HG03432 (cell line): ENCODE data around the gene IFI27.

Experiments
- ATAC-seq: cut with Tn5 transposase; IDR thresholded peaks from one replicate; pipeline ENCODE4 v1.9.1; 2021; ENCODE audit warnings: mild to moderate bottlenecking, moderate library complexity; ENCODE audit not compliant: unreplicated experiment

The IFI27 gene

DNA sequence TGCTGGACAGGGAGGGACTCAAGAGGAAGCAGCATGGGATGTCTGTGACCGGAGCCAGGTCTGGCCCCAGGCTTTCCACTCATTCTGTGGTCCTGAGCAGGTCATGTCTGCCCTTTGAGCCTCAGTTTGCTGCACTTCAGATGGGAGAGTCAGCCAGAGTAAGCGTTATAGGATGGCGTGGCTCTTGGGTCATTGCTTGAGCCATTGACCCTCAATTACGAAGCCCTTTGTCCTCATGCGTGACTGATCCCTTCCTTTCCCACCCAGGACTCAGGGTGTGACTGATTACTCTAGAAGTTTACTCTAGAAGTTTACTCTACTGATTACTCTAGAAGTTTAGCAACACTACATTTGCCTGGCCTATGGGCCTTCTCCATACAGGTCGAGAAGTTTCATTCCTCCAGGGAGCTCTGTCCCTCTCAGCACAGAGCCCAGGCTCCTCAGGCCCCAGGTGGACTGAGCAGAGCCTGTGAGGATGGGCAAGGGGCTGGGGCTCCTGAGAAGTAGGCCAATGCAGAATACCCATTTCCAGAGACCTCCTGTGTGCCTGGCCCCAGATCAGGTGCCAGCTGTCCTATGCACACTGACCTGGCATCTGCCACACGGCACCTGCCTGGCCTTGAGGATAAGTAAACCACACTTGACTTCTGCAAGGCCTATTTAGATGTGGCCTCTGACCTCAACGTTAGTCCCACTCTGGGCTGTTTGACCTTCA lies 7.6 kb upstream of the IFI27 start:
- no peak for ATAC-seq

DNA sequence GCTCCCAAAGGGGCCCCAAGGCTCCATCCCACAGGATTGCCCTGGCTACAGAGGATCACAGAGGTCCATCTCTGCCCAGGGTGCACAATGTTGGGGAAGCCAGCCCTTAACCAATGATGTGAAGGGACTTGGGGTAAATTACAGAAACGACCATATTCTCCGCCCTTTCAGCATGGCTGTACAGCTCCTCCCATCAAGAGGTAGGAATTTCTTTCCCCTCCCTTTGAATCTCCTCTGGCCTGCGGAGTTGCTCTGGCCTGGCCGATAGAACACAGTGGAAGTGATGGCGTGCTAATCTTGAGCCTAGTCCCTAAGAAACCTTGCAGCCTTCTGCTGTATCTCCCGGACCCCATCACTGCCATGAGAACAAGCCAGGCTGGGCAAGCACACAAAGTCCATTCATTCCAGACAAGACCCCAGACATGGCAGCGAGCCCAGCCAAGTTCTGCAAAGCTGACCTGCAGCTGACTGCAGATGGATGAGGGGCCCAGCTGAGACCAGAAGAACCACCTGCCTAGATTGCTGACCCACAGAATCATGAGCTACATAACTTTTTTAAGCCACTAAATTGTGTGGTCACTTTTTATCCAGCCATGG lies 6.9 kb upstream of the IFI27 start:
- no peak for ATAC-seq

DNA sequence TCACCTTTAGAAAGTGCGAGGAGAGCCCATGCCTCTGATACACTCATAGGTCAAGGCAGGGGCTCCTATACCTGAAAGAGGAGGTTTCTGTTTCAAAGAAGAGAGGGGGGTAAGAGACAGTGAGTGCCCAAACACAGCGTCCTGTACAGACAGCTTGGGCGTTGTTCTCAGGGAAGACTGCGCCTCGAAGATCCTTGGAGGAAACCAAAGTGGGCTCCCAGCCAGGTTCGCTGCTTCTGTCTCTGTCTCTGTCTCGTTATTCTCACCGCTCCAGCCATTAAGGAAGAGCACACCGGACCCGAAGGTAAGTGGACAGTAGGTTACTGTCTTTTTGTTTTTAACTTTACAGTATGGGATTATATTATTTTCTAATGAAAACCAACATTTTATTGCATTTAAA lies 5.8 kb upstream of the IFI27 start:
- ATAC-seq = no peak

DNA sequence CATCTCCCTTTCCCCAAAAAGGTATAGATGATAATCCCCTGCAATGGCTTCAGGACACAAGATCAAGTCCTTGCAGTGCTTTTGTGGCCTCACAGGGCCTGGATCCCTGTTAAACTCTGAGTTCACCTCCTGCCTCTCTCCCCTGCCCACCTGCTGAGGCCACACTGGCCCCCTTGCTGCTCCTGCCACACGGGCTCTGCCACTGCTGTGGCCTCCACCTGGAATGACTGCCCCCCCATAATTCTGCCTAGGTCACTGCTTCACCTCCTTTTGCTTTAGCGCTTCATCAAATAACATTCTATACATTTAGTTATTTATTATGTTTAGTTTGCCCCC lies 653 bp upstream of the IFI27 start:
- no peak for ATAC-seq

DNA sequence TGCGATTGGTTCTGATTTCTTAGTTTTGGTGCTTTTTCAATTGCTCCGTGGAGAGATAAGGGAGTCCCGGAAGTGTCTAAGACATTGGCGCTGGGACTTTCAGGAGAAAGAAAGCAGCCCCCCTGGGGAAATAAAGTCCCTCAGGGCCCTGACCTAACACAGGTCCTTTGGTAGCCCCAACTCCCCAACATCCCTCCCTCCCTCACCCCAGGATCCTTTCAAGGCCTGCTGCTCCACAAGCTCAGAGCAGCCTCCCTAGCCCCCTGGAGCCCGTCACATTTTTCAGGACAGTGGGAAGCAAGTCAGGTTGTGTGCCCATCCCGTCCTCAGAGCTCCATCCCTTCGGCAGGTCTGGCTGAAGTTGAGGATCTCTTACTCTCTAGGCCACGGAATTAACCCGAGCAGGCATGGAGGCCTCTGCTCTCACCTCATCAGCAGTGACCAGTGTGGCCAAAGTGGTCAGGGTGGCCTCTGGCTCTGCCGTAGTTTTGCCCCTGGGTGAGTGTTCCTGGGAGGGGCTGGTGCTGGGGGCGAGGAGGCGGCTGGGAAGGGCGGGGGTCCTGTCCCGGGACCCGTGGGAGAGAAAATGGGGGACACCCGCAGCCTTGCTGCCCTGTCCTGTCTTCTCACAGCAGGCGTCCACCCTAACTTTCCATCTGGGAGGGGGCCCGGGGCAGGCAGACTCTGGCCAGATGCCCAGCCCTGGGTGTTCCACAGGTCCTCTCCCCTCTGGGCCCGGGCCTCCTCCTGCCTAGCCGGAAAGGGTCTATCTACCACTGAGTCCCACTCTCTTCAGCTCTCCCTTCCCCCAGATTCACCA lies 950 bp downstream of the IFI27 start:
- ATAC-seq = no peak

DNA sequence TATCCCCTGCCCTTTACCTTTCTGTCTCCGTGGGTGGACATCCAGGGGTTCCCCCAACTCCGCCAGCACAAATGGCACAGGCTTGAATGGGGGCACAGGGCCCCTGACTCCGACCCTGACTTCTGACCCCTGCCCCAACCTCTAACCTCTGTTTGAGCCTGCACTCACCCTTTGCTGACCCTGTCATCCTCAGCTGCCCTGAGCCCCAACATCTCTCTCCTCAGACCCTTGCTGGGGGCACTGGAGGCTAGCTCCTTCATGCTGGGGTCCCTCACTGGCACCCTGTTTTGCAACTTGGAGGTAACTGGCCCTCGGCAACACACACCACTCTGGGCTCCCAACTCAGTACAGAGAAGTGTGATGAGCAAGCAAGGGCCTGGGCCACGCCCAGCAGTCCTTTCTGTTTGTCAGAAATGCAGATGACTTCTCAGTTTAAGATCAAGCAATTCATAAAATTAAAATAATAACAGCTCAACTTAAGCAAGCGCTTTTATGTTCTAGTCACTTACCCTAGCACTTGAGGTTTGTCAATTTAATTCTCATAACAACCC lies 2.1 kb downstream of the IFI27 start:
- no peak for ATAC-seq

DNA sequence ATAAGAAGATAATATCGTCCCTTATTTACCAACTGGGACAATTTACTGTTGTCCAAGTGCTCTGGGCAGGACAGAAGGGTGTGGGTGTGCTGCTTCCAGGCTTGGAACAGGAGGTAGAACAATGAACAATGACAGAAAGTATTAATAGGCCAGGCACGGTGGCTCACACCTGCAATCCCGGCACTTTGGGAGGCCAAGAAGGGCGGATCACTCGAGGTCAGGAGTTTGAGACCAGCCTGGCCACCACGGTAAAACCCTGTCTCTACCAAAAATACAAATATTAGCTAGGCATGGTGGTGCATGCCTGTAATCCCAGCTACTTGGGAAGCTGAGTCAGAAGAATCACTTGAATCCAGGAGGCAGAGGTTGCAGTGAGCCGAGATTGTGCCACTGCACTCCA lies 2.5 kb downstream of the IFI27 start:
- ATAC-seq = no peak

DNA sequence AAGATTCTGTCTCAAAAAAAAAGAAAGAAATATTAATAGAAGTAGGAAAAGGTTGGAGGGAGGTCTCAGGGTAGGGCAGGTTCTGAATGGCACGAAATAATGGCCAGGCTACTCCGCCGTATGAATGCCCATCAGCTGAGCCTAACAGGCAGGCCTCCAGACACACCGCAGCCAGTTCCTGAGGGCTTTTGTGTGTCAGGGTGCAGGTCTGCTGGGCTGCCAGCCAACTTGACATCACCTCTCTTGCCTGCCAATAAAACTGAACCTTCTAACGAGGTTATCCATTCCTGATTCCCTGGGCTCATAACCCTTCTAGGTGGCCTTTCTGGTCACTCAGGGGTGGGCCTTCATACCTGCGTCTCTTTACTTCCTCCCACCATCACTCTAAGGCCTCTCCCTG lies 3.0 kb downstream of the IFI27 start:
- ATAC-seq = no peak

DNA sequence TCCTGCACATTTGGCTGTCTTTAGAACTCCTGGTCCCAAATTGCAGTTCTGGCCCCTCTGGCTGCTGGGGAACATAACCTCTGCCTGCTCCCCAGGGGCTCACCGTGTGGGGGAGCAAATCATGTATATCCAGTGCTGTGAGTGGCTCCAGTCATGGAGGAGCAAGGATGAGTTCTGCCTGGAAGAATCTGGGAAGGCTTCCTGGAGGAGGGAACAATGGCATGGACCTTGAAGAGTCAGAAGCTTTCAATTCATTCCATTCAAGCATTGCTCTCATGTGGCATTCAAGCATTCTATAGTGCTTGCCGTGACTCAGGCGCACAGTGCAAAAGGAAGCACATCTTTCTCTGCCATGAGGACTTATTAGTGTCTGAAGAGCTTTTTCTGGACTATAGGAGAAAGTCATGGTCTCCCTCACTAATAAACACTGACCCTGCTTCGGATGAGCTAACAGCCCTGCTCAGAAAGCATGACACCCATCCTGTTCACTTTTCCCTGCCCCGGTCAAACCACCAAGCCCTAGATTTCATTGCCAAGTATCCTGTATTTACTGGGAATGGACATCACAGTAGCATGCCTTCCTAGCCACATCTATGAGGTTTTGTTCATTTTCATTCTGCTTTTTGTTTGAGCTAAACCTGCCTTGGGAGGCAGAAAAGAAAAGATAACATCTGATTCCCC lies 3.5 kb downstream of the IFI27 start:
- no peak for ATAC-seq

DNA sequence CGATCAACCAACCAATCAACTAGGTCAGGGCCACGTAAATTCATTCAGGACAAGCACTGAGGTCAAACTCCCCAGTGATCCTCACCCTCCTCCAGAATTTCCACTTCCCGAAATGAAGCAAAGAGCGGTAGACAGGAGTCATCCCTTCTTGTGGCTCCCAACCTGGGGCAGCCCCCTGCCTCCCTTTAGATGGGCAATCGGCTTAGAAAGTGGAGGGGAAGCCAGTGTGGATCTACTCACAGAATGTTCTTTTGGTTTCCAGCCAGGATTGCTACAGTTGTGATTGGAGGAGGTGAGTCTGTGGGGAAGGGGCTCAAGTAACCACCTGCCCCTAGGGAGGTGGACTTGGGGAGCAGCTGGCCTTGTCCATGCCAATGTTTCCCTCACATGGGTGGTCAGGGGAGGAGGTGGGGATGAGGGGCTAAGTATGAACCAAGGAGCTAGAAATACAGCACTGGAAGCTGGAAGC lies 4.1 kb downstream of the IFI27 start:
- no peak for ATAC-seq

DNA sequence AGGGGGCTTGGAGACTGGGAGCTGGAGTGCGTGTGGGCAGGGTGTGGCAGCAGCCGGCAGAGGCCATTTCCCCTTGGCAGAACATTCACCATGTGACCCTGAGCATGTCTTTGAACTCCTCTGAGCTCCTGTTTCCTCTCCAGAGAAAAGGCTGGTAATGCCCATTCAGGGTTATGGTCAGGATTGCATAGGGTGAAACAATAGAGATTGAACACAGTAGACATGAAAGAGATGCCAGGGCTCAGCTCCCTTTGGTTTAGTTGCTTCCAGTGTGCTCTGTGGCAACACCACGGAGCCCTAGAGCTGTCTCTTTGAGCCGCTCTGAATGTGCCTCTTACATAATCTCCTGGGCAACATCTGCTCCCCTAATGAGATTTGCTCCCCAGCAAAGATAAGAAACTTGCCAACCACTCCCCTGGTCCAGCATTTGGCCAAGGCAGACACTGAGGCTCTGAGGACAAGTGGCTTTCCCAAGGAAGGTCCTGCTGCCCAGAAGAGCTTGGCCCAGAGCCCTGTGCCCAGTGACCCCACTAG lies 4.6 kb downstream of the IFI27 start:
- ATAC-seq = no peak

DNA sequence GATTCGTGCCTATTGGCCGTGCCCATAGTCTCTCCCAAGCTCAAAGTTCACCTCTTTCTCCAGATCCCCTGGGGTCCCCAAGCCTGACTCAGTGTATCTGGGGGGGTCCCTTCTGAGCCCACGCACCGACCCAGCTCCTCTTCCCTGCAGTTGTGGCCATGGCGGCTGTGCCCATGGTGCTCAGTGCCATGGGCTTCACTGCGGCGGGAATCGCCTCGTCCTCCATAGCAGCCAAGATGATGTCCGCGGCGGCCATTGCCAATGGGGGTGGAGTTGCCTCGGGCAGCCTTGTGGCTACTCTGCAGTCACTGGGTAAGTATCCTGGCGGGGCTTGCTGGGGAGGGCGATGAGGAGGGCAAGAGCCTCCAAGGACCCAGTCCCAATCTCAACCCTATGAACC lies 5.1 kb downstream of the IFI27 start:
- no peak for ATAC-seq

DNA sequence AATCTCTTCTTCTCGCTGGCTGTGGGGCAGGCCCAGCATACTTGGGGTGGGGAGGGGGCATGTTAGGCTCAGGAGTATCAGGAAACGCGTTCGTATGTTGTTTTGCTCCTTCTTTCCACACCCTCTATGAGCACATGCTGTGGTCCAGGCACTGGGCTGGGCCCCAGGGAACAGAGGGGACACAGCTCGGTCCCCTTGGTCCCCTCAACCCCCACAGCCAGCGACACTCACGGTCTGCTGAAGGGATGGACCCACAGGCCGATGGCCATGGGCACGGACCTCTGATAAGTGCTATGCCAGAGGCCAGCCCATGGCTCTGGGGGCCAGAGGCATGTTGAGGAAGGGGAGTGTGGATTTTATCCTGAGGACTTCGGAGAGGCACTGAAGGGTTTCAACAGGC lies 6.2 kb downstream of the IFI27 start:
- no peak for ATAC-seq

DNA sequence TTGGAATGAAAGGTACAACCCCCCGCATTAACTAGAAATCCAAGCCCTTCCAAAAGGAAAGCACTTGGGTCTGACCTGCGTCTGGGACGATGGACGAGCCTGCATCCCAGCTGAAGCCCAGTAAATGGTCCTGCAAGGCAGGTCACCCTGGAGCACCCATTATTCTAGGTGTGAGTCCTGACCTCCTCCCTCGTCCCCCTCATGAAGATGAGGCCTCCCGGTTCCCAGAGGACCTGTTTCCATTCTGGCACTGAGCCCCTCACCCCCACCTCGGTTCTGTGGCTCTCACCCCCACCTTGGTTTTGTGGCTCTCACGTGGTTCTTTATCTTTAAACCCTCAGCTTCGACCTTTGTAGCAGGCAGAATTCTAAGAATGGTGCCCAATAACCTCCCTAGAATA lies 7.3 kb downstream of the IFI27 start:
- no peak for ATAC-seq

DNA sequence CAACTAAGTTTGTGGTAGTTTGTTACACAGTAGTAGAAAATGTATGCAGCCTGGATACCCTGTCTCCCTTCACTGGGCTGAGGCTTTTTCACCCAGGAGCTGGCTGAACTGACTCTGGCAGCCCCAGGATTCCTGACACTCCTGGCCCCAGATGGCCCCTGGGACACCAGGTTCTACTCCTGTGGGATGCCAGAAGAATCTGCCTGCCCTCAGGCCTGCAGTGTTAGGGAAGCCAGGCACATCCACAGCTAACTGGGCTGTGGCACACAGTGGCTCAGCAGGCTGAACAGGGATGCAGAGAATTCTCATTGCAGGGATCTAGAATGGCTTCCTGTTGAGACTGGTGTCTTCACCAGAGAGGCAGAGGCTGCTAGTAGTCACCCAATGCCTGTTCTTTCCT lies 8.5 kb downstream of the IFI27 start:
- ATAC-seq = no peak

DNA sequence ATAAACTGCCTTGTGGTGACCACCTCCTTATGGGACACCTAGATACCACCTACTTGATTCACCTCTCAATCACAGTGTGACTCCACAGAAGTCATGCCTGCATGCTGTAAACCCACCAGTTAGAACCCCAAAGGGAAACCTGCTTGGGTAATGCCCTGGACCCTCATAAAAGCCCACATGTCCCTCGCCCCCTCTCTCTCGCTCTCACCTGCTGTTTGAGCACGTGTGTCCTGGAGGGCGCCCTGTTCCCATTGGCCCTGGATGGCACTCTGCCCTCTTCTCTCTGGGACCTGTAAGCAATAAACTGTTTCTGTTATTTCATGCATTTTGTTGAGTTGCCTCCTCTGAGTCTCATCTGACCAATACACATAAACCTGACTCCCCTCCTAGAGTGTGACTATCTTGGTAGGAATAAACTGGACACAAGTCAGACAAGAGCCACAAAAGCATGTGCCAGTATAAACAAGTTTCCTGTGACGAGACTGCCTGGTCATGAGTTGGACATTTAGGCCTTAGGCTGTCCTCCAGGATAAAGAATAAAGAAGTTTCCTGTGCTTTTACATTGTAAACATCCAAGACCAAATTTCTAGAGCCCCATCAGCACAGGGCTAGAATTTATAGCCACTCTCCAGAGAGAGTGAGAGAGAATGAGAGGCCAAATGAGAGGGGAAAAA lies 10.3 kb downstream of the IFI27 start:
- ATAC-seq = no peak

DNA sequence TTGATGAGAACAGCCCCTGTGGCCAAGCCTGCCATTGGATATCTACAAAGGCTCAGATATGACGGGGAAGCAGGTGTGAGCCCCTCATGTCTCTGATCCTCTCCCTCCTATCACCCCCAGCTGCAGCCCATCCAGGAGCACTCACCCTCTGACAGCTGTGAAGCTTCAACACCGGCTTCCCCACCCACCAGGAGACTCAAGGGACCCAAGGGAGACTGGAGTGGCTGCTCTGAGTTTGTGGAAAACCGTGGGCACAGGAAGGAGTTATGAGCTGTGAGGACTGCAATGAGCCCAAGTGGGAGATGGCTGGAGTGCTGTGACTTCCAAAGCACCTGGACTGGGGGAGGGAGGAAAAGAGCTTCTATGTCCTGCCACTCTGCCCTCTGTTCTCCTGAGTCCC lies 10.9 kb downstream of the IFI27 start:
- ATAC-seq = no peak

DNA sequence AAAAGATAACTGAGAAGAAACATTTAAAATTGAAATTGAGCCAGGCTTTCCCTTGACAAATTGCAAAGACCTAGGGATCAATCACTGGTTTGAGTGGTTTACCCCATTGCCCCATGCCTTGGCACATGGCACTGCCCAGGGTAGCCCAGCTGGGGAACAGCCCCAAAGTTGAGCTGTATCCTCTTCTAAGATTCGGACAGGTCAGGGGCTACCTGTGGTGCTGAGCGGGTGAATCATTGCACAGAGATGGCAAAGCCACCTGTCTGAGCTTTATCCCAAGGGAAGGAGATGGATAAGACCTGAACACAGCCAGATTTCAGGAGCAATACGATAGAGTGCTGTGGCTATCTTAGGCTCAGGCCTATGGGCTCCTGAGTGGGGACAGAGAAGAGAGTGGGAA lies 11.9 kb downstream of the IFI27 start:
- no peak for ATAC-seq

DNA sequence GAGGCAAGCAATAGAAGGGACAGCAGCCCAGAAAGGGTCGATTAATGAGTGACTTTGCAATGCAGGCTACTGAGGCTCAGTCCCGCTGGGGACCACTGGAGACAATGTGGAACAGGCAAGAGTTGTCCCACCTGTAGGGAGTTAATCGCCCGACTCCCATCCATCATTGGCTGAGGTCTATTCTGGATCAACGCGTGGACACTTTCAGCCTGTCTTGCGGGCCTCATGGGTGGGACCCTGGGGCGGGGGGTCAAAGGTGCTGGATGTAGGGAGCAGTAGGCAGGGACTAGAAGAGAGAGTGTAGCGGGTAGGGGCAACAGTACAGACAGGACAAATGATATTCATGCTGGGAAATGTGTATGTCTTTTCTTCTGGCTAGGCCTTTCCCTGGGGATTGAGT lies 12.8 kb downstream of the IFI27 start:
- no peak for ATAC-seq

DNA sequence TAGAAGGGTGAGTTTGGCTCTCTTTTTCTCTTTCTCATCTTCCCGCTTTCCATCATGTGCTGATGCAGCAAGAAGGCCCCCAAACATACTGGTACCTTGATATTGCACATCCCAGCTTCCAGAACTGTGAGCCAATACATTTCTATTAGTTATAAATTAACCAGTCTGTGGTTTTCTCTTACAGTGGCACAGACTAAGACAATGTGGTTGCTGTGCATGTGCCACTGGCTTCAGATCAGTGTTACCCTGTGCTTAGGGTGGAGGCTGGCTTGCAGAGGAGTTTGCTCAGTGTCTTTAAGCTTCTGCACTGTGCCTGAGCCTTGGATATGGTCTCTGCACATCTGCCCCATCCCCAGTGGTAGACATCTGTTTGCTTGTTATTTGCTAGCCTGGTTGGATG lies 13.3 kb downstream of the IFI27 start:
- no peak for ATAC-seq
